ENCODE data around the gene KCNJ4.

KCNJ4 gene

DNA sequence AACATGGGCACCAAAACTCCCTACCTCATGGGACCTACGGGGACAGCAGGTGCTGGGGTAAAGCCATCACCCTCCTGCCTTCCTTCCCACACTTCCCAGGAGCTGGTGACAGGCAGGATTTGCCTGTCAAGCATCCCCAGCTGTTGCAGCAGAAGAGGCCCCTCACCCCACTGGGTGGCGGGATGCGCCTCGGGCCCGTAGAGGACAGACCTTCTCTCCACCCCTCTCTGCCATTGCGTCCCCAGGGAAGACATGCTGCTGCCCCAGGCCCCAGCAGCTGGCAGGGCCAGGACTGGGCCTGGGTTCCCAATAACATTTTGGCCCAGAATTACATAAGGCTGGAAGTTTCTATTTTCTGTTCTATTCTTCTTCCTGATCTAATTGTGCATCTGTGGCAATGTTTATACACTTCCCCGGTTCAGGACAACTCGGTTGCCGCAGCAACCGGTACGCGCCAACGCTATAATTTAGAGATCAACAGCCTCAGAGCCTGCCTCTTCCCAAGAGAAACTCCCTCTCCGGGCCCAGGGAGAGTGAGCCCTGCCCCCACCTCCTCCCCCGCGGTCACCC is 25.4 kb downstream of the KCNJ4 start:
- peak in 1 of 2 experiments; percentile 43 for DNase-seq

DNA sequence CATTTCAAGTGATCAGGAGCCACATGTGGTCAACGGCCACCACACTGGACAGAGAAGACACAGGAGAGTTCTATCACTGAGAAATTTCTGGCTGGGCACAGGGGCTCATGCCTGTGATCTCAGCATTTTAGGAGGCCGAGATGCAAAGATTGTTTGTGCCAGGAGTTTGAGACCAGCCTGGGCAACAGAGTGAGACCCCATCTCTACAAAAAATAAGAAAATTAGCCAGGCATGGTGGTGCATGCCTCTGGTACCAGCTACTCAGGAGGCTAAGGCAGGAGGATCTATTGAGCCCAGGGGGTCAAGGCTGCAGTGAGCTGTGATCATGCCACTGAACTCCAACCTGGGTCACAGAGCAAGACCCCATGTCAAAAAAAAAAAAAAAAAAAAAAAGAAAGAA is 26.3 kb downstream of the KCNJ4 start:
- DNase-seq: no peak

DNA sequence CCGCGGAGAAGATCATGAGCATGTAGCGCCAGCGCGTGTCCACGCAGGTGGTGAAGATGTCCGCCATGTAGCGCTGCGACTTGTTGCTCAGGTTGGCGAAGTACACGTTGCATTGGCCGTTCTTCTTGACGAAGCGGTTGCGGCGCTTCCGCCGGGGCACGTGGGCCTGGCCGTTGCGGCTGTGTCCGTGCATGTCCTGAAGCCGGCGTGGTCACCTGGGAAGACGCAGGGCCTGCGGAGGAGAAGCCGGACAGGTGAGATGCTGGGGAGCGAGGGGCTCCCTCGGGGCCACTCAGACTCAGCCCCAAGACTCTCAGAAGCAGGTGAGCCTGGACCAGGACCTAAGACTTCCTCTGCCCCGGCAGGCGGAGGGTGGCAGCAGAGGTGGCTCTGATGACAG is 27.1 kb downstream of the KCNJ4 start:
- no peak for DNase-seq

DNA sequence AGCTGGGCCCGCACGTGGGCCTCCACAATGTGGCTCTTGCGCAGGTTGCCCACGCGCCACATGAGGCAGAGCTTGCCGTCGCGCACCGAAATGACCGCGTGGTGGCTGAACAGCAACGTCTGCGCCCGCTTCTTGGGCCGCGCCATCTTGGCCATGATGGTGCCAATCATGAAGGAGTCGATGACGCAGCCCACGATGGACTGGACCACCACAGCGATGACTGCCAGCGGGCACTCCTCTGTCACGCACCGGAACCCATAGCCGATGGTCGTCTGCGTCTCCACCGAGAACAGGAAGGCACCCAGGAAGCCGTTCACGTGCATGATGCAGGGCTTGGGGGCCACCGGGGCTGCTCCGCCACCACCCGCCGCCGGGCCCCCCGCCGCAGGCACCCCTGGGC is 27.5 kb downstream of the KCNJ4 start:
- DNase-seq: no peak

DNA sequence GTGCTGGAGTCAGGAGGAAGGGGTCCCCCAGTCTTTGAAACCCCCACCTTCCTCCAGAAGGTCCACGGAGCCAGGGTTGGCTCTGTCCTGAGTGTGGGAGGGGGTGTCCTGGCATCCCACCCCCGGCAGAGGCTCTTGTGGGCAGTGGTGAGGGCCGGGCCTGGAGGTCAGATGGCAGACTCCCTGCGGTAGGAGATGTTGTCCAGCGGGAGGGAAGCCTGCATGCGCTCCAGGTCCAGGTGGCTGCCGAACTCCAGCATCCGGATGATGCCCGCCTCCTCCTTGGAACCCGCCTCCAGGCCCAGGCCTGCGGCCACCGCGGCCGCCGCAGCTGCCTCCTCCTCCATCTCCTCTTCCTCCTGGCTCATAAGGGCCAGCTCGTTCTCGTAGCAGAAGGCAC is 28.4 kb downstream of the KCNJ4 start:
- no peak for DNase-seq

DNA sequence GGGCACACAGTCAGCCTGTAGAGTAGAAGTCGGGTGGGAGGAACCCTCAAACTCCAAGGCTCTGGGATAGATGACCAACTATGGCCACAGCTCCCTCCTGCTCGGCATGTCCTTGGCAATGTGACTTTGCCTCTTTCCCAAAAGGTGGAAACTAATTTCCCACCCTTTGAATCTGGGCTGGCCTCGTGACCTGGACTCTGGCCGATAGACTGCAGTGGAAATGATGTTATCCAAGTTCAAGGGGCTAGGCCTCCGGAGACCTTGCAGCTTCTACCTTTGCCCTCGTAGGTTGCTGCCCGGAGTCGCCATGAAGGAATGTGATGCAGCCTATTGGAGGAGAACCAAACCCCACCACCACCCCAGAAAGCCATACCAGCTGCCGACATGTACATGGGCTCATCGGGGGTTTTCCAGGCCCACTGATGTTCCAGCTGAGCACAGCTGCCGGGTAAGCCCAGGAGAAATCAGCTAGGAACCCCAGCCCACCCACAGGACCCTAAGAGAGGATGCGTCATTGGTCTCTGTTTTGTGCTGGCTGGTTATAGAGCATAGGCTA is 30.4 kb downstream of the KCNJ4 start:
- DNase-seq: no peak

DNA sequence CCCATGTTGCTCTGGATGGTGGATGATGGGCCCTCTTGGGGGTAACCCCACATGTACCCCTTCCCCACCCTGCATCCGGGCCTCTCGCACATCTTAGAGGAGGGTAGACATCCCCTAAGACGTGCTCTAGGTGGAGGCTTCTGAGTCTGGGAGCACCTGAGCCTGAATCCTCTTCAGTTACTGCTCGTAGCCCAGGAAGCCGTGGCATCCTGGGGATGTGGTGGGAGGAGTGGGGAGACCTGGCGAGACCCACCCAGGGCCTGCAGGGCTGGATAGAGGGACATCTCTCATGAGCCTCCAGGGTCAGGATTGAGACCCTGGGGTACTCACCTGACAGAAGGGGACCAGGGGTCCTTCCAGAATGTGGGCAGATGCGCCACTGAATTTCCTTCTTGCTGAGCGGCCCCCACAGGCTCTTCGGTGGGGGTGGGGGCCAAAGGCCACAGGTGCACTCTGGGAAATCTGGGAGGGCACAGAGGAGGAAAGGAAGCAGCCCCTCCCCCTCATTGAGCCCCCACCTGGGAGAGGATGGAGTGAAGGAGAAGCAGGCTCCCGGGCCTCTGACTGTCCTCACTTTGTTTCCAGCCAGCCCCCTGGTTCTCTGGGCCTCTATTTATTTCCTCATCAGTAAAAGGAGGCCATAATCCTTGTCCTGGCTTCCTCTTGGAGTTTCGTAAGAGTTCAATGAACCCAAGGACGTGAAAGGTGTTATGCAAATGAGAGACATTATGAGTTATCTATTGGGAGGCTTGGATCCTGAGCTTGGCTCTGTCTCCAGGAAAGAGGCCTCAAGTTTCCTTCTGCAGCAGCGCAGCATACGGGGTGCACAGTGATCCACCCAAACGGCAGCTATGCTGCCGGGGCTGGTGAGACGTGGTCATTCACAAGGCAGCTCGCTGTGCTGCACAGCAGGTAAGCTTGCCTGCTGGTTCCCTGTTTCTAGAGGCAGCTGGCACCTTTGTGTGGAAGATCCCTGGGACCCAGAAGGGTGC is 31.2 kb downstream of the KCNJ4 start:
- DNase-seq: peak in 1 of 2 experiments; percentile 43

DNA sequence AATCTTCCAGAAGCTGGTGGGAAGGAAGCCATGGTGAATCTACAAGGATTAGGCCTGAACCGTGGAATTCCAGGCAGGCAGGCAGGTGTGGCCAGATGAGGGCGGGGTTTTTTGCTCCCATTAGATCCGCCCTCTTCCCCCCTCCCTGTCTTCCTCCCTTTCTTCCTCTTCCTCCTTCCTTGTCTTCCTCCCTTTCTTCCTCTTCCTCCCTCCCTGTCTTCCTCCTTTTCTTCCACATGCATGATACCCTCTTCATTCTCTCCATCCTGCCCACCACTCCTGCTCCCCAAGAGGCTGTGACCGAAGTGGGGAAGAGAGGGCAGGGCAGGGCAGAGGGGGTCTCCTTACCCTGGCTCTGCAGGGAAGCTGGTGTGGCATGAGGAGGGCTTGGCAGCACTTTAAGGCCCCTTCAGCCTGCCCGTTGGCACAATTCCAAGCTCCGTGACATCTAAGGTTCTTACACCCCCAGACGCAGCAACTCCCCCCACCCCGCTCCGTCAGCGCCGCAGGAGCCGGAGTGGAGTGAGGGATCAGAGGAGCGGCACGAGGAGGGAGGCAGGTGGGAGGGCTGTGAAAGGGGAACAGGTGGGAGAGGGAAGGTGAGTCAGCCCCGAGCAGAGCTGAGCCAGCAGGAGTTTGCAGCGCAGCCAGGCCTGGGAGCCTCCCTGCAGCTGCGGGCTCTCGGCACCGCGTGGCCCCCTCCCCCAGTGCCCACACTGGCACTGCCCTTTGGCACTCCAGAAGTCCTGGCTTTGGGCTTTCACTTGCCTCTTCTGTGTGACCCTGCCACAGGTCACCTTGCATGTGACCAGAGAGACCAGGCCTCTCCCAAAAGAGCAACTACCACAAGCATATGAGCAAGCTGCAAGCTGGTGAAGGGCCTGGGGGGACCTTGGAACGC is 32.1 kb downstream of the KCNJ4 start:
- no peak for DNase-seq

DNA sequence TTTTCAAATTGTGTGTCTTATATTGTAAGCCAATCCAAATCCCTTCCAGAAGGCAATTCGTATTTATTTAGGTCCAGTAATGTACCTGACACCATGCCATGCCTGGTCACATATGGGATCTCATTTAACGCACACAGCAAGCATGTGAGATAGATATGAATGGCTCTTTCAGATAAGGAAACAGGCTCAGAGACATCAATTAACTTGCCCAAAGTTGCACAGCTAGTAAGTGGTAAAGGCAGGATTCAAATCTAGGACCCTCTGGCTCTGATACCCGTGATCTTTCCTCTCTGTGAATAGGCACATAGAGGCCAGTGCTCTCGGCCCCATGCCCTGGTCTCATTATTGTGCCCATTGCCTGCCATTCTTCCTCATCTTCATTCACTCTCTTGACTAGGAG is 34.3 kb downstream of the KCNJ4 start:
- DNase-seq: no peak

DNA sequence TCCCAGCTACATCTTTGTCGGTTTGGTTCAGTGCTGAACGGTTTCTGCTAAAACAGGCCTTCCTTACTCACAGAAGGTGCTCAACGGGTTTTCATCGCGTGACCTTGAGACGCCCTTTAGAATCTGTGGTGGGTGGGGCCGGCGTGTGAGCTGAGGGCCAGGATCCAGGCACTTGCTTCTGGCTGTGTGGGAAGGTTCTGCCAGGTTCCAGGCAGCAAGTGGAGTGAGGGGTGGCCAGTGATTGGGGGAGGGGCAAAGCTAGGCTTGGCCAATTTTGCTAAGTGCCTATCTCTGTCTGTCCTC is 35.2 kb downstream of the KCNJ4 start:
- DNase-seq: no peak

DNA sequence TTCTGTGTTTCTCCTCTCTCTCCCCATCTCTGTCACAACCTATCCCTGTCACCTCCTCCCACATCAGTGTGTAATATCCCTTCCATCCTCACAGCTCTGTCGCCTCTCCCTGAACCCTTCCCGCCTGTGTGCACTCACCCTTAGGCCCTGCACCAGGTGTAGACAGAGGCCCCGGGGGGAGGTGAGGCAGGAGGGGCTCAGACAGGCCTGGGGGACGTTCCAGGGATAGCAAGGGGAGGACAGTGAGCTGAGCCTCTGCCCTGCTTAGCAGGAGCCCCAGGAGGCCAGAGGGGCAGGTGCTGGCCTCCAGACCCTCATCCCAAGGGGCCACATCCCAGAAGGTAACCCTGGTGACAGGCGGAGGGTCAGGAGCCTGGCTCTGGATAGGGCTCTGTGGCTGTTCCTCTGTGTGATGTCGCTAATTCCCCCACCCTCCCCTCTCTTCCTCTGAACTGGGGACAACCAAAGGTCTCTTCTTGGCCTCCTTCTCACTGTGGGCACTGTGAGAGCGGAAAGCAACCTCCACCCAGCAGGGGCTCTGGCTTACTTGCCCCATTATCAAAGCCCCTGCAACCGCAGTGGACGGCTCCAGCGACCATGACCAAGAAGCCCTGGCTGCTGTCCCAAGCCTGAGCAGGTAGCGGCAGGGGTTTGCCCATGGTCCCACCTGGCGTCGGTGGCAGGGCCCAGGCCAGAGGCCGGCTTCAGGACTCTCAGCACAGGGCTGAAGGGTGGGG is 35.7 kb downstream of the KCNJ4 start:
- DNase-seq: no peak

DNA sequence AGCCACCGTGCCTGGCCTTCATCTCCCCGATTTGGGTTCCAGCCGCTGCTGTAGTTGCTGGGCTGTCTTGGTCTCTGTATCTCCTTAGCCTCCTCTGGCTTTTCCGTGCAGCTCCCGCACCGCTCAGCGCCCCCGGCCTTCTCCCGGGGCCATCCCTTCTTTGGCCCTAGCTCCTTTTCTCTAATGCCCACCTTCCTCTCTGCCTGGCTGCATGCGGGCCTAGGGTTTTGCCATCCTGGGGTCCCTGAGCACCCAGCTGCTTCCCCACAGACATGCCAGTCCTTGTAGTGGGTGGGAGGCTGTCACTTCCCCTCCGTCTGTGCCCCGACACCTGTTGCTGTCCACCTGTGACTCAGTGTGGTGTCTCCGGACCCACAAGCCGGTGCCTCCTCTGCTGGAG is 36.4 kb downstream of the KCNJ4 start:
- DNase-seq: no peak

DNA sequence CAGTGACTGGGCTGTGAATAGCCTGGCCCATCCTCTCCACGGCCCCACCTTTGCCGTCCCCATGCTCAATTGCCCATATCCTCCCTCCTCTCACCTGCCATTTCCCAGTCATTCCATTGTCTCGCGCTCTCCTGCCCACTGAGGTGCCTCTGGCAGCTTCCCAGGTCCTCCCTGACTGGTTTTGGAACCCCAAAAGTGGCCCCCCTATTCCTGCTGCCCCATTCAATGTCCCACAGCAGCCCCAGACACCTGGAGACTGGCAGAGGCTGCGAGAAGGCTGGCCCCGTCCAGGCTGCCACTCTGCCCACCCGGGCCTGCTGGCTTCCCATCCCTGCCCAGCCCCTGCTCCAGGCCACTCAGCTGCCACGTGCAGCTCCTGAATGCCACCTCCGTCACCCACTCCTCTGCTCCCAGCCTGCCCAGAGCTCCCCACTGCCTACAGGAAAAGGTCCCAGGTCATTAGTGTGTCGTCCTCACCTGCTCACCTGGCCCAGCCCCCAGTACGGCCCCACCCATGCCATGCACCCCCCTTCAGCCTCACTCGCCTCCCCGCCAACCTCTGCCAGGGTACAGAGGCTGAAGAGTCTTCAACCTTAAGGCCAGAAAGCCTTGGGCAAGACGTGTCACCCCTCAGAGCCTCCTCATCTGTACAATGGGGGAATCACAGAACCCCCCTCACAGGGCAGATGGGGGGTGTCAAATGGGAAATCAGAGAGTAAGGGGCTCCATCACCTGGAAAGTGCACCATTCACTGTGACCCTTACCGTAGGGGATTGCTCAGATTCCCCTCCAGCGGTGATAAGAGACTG is 37.5 kb downstream of the KCNJ4 start:
- no peak for DNase-seq

DNA sequence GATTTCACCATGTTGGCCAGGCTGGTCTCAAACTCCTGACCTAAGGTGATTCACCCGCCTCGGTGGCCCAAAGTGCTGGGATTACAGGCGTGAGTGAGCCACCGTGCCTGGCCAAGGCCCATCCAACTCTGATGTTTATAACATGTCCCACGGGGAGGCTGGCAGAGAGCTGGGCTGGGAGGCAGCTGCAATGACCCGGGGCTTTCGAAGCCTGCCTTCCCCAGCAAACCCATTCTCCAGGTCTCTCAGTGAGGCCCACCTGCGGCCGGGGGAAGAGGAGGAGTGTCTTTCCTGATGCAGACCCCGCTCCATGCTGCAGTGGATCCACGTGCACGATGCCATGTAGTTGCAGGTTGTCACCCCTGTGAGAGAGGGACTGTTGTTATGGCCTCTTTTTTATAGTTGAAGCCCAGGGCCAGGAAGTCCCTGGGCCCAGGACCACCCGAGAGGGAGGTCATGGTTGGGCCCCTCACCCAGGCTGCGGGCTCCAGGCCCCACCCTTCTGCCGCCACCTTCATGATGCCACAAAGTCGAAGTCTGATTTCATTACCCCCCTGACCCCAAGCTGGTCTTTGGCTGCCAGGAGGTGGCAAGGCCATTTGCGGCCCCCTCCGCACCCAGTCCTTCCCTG is 38.3 kb downstream of the KCNJ4 start:
- no peak for DNase-seq

DNA sequence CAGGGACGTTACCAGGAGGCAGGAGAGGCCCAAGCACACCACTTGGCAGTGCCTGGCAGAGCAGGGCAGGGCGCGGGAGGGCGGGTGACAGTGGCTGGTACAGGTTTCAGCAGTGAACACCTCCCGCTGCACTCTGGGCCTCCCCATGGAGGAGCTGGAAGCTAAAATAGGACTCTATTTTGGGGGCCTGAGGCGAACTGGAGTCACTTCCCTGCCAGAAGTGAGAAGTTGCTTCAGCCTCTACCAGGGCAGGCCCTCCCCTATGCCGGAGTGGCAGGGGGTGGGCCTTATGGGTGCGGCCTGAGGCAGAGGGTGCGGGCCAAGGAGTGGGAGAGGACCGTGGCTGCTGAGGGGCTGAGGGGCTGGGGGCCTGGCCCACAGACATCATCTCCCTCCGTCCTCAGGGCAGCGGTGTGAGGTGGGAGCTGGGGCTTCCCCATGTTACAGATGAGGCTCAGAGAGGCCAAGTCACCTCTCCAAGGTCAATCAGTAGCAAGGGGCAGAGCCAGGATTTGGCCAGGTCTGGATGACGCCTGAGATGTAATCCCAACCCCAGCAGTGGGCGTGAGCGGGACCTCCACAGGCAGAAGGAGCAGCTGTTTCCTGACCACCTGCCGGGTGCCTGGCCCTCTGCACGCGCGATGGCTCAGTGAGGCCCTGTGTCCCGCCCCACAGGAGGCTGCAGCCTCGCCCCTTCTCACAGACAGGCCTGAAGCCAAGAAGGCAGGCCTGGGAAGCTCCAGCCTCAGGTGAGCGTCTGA is 39.3 kb downstream of the KCNJ4 start:
- DNase-seq: peak in 1 of 2 experiments; percentile 16

DNA sequence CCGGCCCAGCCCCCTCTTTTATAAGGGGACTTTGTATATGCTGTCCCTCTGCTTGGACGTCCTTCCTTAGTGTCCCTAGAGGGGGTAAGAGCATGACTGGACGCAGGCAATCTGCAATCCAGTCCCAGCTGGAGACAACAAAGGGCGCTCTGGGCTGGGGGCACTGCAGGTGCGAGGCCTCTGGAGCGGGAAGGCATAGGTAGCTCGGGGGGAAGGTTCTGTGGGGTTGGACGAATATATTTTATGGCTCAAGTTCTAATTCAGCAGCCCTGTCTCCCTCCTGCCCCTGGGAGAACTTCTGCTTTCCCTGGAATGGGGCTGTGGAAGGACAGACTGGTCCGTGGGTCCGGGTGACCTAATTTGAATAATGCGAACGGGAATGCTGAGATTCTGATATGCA is 40.0 kb downstream of the KCNJ4 start:
- no peak for DNase-seq

DNA sequence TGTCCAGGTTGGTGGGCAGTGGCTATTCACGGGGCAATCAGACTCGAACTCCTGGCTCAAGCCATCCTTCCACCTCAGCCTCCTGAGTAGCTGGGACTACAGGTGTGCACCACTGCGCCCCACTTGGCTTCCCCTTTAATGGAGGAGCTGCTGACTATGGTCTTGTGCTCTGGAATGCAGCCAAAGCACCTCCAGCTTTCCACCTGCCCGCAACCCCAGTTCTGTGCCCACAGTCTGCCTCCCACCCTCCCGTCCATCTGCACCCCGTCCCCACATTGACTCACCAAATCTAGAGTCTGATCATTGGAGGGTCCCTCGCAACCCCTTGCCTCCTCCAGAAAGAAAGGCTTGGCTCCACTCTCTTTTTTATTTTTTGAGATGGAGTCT is 41.0 kb downstream of the KCNJ4 start:
- DNase-seq: no peak

DNA sequence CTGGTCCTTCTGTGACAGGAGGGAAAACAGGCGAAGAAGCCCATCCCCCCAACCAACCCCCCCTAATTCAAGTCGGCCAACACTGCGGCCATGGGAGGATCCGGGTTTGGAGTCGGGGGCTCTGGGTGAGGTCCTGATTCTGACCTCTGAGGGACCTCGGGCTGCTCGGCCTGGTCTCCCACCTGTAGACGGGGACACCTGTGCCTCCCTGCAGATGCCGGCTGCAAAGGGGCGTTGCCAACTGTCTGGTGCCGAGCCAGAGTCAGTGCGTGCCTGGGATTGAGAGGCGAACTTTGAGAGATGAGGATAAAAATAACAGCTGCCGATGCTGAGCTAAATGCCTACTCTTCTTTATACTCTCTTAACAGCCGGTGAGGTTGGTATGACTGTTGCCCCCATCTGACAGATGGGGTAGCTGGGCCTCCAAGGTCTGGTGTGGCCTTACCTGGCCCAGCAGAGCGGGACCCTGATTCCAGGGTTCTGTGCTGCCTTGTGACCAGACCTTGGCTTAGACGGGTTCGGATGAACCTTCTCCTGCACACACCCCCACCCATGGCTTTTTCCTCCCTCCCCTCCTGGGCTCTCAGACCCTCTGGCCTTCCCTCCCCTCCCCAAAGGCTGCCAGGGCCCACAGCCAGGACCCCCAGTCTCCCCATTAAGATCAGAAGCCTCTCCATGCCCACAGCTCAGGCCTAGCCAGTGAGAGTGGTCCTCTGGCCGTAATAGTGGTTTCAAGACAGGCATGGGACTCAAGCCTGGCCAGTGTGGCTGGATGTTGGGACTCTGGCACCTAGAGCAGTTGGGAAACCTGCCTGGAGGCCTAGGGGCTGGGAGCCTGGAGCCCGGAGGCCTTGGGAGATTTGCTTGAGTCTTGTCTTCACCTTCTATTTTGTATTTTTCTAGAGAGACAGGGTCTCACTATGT is 41.7 kb downstream of the KCNJ4 start:
- peak in 1 of 2 experiments; percentile 51 for DNase-seq

DNA sequence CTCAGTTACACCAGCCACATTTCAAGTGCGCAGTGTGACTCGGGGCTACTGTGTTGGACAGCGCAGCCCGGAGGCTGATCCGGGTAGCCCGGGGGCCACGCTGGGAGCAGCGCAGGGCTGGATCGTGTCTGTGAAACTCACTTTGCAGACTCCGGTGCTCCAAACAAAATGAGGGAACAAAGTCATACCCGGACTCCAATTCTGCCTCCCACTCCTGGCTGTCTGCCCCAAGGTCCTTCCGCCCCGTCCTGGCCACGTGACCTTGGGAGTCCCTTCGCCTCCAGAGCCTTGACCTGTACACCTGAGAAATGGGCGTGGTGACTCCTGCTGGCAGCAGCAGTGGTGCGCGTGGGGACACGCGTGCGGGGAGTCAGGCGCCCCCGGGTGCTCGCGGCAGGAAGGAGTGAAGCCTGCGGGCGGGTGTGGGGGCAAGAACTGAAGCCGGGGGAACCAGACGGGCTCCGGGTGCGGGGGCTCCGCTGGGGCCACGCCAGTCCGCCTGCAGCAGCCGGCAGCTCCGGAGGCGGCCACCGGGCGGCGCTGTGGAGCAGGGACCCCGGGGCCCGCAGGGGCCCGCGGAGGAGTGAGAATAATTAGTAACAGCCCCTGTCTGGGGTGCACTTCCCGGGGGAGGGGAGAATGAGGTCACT is 42.4 kb downstream of the KCNJ4 start:
- no peak for DNase-seq

Data from NCI-H526 (cell line).